K562 (cell line): Measurements from ENCODE around the gene GH2.

Source experiments
- CHD2 ChIP-seq: IDR thresholded peaks from 2 replicates; pipeline ENCODE4 v1.6.1; 2011; ENCODE audit warnings: low read depth, low read length
- DACH1 ChIP-seq: fragments of 450-650 bp; IDR thresholded peaks from 2 replicates; pipeline ENCODE4 v1.6.1; 2018; ENCODE audit not compliant: partially characterized antibody
- MEF2A ChIP-seq: IDR thresholded peaks from 2 replicates; pipeline ENCODE4 v1.6.1; 2011; ENCODE audit warnings: low read depth, mild to moderate bottlenecking, low read length, moderate library complexity; ENCODE audit not compliant: control insufficient read depth
- POU5F1 ChIP-seq: fragments of 150-350 bp; IDR thresholded peaks from 2 replicates; pipeline ENCODE4 v1.6.1; 2014; ENCODE audit warnings: borderline replicate concordance, low read length, low read depth, mild to moderate bottlenecking; ENCODE audit not compliant: partially characterized antibody
- YY1 ChIP-seq, 3 experiments: IDR thresholded peaks; 2 replicates each; pipeline ENCODE4 v1.6.1; 2011; ENCODE audit warnings: low read length in 2 of 3, mild to moderate bottlenecking in 2 of 3, moderate library complexity in 2 of 3, borderline replicate concordance in 1 of 3, control low read depth in 1 of 3, low read depth in 1 of 3; ENCODE audit not compliant: insufficient read depth in 3 of 3, insufficient replicate concordance in 2 of 3, control insufficient read depth in 1 of 3, insufficient read length in 1 of 3; ENCODE audit errors: extremely low read depth in 1 of 3
- ZNF121 ChIP-seq: sonication (generic); formaldehyde crosslinking; conservative IDR thresholded peaks from 2 replicates; pipeline ENCODE4 v1.8.0; 2022; ENCODE audit warnings: missing genetic modification reagents
- ZNF146 ChIP-seq: IDR thresholded peaks from one replicate; pipeline ENCODE4 v1.6.1; 2018; ENCODE audit warnings: missing compliant biosample characterization; ENCODE audit not compliant: unreplicated experiment
- ZNF274 ChIP-seq: IDR thresholded peaks from 2 replicates; pipeline ENCODE4 v1.6.1; 2011; ENCODE audit warnings: low read depth, mild to moderate bottlenecking, low read length, moderate library complexity, borderline replicate concordance
- ZNF384 ChIP-seq: IDR thresholded peaks from 2 replicates; pipeline ENCODE4 v1.6.1; 2012; ENCODE audit warnings: low read depth, low read length, improper control_type of control experiment
- TF ChIP-seq, protein P1 (sequence below), 3 experiments: IDR thresholded peaks in 2 of 3; conservative IDR thresholded peaks in 1 of 3; 2 replicates each; pipeline ENCODE4 v1.5.1; 2011 to 2012; ENCODE audit warnings: low read length in 3 of 3, mild to moderate bottlenecking in 3 of 3, control low read depth in 2 of 3, improper control_type of control experiment in 1 of 3, inconsistent platforms in 1 of 3, low read depth in 1 of 3, mixed read lengths in 1 of 3, moderate library complexity in 1 of 3; ENCODE audit not compliant: insufficient read depth in 2 of 3

- TF ChIP-seq ZNF146 (CRISPR knock-in tag) = no peak
- TF ChIP-seq YY1 (IDR thresholded peaks at IDR 0.05; ENCODE audit: borderline replicate concordance in 1 of 3, control insufficient read depth in 1 of 3, extremely low read depth in 1 of 3, insufficient read depth in 3 of 3, insufficient read length in 1 of 3, insufficient replicate concordance in 2 of 3, low read depth in 1 of 3, low read length in 2 of 3) = no peak
- no peak for TF ChIP-seq CHD2
- TF ChIP-seq ZNF121 = no peak
- TF ChIP-seq ZNF274 = no peak
- TF ChIP-seq ZNF384 = no peak
- TF ChIP-seq DACH1 = no peak
- no peak for TF ChIP-seq POU5F1
- no peak for TF ChIP-seq MEF2A
- TF ChIP-seq, protein P1, sequence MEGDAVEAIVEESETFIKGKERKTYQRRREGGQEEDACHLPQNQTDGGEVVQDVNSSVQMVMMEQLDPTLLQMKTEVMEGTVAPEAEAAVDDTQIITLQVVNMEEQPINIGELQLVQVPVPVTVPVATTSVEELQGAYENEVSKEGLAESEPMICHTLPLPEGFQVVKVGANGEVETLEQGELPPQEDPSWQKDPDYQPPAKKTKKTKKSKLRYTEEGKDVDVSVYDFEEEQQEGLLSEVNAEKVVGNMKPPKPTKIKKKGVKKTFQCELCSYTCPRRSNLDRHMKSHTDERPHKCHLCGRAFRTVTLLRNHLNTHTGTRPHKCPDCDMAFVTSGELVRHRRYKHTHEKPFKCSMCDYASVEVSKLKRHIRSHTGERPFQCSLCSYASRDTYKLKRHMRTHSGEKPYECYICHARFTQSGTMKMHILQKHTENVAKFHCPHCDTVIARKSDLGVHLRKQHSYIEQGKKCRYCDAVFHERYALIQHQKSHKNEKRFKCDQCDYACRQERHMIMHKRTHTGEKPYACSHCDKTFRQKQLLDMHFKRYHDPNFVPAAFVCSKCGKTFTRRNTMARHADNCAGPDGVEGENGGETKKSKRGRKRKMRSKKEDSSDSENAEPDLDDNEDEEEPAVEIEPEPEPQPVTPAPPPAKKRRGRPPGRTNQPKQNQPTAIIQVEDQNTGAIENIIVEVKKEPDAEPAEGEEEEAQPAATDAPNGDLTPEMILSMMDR (IDR thresholded peaks at IDR 0.05 in 2 of 3, conservative IDR thresholded peaks at IDR 0.05 in 1 of 3; ENCODE audit: insufficient read depth in 2 of 3, low read depth in 1 of 3, low read length in 3 of 3) = no peak
Measured at GRCh38 chr17:63929860-63930766, 48.4 kb upstream of the GH2 start.
